Measurements from ENCODE around the gene BAK1. TPM values are rescaled to one million over a fixed set of nuclear protein-coding genes. Genes with fewer than 3 reads are reported as not detected.

The BAK1 gene
- total RNA-seq, 1 experiment from 2014 or later = 40.0 TPM

DNA sequence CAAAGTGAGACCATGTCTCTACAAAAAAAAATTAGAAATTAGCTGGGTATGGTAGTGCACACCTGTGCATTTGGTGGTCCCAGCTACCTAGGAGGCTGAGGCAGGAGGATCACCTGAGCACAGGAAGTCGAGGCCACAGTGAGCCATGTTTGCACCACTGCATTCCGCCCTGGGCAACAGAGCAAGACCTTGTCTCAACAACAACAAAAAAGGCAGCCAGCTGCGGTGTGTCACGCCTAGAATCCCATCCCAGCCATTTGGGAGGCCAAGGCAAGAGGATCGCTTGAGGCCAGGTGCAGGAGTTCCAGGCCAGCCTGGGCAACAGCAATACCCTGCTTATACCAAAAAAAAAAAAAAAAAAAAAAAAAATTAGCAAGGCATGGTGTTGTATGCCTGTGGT lies 1.1 kb upstream of the BAK1 start:
- Histone ChIP-seq H4K20me1 (ENCODE audit: control insufficient read depth, insufficient read depth, insufficient read length) (no peaks in the 10 kb centered on the region), H3K27me3 (ENCODE audit: insufficient read depth, low read length) (no peaks in the 10 kb centered on the region), H4K8ac (replicated peaks; ENCODE audit: insufficient read length, low read depth, low read length) (no peak overlapping the region), H3K18ac (ENCODE audit: insufficient read length, low read depth, low read length) (no peak overlapping the region), H3K79me2 (ENCODE audit: insufficient read depth, low read length) (no peaks in the 10 kb centered on the region; the same call in 1 of the 2 replicates), H3K4me2 (ENCODE audit: insufficient read depth, insufficient read length, low read length) (no peak overlapping the region), H3K27ac (ENCODE audit: insufficient read length, low read depth, low read length) (no peak overlapping the region), H3K4me1 (ENCODE audit: insufficient read depth, low read length) (no peaks in the 10 kb centered on the region; the same call in 1 of the 2 replicates), H2AFZ (ENCODE audit: low read length) (no peak overlapping the region), H2AK5ac (ENCODE audit: insufficient read length, low read length) (no peak overlapping the region), H3K56ac (ENCODE audit: insufficient read length, low read depth, low read length) (no peak overlapping the region), H3K4ac (ENCODE audit: low read depth, low read length) (no peak overlapping the region), H3K23ac (ENCODE audit: insufficient read length, low read depth, low read length) (no peak overlapping the region), H2BK12ac (ENCODE audit: insufficient read length, low read depth, low read length) (no peak overlapping the region), H4K5ac (ENCODE audit: insufficient read length, low read depth, low read length) (no peak overlapping the region), H3K9ac (ENCODE audit: extremely low read depth, insufficient read length, low read length) (no peak overlapping the region), H2BK15ac (ENCODE audit: low read depth, low read length) (no peak overlapping the region), H3K23me2 (ENCODE audit: insufficient read length, low read depth, low read length, poor library complexity, severe bottlenecking) (peaks cover 5% of the 10 kb centered on the region), H3T11ph (ENCODE audit: low read length) (no peak overlapping the region), H2BK5ac (ENCODE audit: insufficient read length, low read length) (no peak overlapping the region), H4K91ac (ENCODE audit: insufficient read length, low read depth, low read length) (no peak overlapping the region), H3K14ac (ENCODE audit: insufficient read depth, low read length) (no peak overlapping the region), H3K9me3 (ENCODE audit: control insufficient read depth, low read depth, low read length) (no peaks in the 10 kb centered on the region), H2BK120ac (ENCODE audit: low read depth, low read length, poor library complexity, severe bottlenecking) (no peak overlapping the region), H2BK20ac (ENCODE audit: low read depth, low read length, poor library complexity, severe bottlenecking) (no peak overlapping the region), H3K79me1 (ENCODE audit: insufficient read depth, low read depth, low read length, poor library complexity, severe bottlenecking) (peaks cover 4% of the 10 kb centered on the region)
- Mint-ChIP-seq H3K36me3 (ENCODE audit: insufficient read depth in 1 of 3, low read depth in 3 of 3) (peaks cover 3 to 17% (median 12%) of the 10 kb centered on the region in 3 experiments), H3K4me3 (no peak overlapping the region), H3K4me1 (peaks cover 10 to 23% of the 10 kb centered on the region in 2 experiments), H3K27ac (no peak overlapping the region), H3K9me3 (no peaks in the 10 kb centered on the region), H3K27me3 (ENCODE audit: low read depth) (peaks cover 9% of the 10 kb centered on the region; the same call in 1 of the 2 replicates)
- no peak for DNase-seq
- TF ChIP-seq, protein P1, sequence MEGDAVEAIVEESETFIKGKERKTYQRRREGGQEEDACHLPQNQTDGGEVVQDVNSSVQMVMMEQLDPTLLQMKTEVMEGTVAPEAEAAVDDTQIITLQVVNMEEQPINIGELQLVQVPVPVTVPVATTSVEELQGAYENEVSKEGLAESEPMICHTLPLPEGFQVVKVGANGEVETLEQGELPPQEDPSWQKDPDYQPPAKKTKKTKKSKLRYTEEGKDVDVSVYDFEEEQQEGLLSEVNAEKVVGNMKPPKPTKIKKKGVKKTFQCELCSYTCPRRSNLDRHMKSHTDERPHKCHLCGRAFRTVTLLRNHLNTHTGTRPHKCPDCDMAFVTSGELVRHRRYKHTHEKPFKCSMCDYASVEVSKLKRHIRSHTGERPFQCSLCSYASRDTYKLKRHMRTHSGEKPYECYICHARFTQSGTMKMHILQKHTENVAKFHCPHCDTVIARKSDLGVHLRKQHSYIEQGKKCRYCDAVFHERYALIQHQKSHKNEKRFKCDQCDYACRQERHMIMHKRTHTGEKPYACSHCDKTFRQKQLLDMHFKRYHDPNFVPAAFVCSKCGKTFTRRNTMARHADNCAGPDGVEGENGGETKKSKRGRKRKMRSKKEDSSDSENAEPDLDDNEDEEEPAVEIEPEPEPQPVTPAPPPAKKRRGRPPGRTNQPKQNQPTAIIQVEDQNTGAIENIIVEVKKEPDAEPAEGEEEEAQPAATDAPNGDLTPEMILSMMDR (conservative IDR thresholded peaks at IDR 0.05) = no peak
- no CpG with 5 or more reads among the region's 5 CpGs for whole genome bisulfite sequencing (ENCODE audit: extremely low coverage, insufficient read length, low lambda C conversion rate)
